ENCODE measurements around the gene YBX2.

Gene YBX2

GRCh38 chr17:7254511-7254910 is 39.9 kb downstream of the YBX2 start:
- Mint-ChIP-seq H3K36me3 (ENCODE audit: low read depth) (peaks cover 49% of the 10 kb centered on the region), H3K4me1 (peaks cover 28% of the 10 kb centered on the region), H3K4me3 (peak overlapping the region; percentile 69 to 82 (median 77)), H3K27me3 (ENCODE audit: low read depth) (peaks cover 6% of the 10 kb centered on the region), H3K27ac (peak overlapping the region in 1 of 3 experiments; percentile 67), H3K9me3 (no peaks in the 10 kb centered on the region)
- TF ChIP-seq CTCF (IDR thresholded peaks at IDR 0.05; ENCODE audit: unreplicated experiment in 3 of 3): no peak

GRCh38 chr17:7253082-7253481 is 41.4 kb downstream of the YBX2 start:
- Mint-ChIP-seq H3K4me3 (peak overlapping the region; percentile 87 to 92 (median 90)), H3K36me3 (ENCODE audit: low read depth) (peaks cover 38% of the 10 kb centered on the region), H3K4me1 (peaks cover 40% of the 10 kb centered on the region), H3K27me3 (ENCODE audit: low read depth) (no peaks in the 10 kb centered on the region), H3K9me3 (no peaks in the 10 kb centered on the region), H3K27ac (peak overlapping the region; percentile 99)
- no peak for TF ChIP-seq CTCF (IDR thresholded peaks at IDR 0.05; ENCODE audit: unreplicated experiment in 3 of 3)

GRCh38 chr17:7252176-7253043 is 42.0 kb downstream of the YBX2 start, which contains the start of gene ELP5:
Gene ELP5 (plus strand): TSS chr17:7252215. CDS start chr17:7252551, 336 bp downstream.
- H3K9me3 Mint-ChIP-seq: no peaks in the 10 kb centered on the region
- peak within 1 kb of the TSS; percentile 99 for H3K27ac Mint-ChIP-seq
- peak within 1 kb of the TSS; percentile 87 to 100 (median 98) for H3K4me3 Mint-ChIP-seq
- H3K27me3 Mint-ChIP-seq (ENCODE audit: low read depth): no peaks in the 10 kb centered on the region
- peak in 1 of 3 experiments; percentile 39 for TF ChIP-seq CTCF (IDR thresholded peaks at IDR 0.05; ENCODE audit: unreplicated experiment in 3 of 3)
- peaks cover 36% of the 10 kb centered on the region for H3K36me3 Mint-ChIP-seq (ENCODE audit: low read depth)
- H3K4me1 Mint-ChIP-seq: peaks cover 40% of the 10 kb centered on the region

- H3K27ac Mint-ChIP-seq: peak within 1 kb of the TSS; percentile 99
- H3K4me3 Mint-ChIP-seq: peak within 1 kb of the TSS; percentile 87 to 100 (median 98)
- H3K27me3 Mint-ChIP-seq (ENCODE audit: low read depth): no peaks in the 10 kb centered on the region
- peaks cover 34% of the 10 kb centered on the region for H3K36me3 Mint-ChIP-seq (ENCODE audit: low read depth)
- H3K4me1 Mint-ChIP-seq: peaks cover 40% of the 10 kb centered on the region
- TF ChIP-seq CTCF (IDR thresholded peaks at IDR 0.05; ENCODE audit: unreplicated experiment in 3 of 3): no peak
- H3K9me3 Mint-ChIP-seq: no peaks in the 10 kb centered on the region
These were observed 42.7 kb downstream of the YBX2 start, which contains the start of gene CTDNEP1 for GRCh38 chr17:7251661-7252175. Gene CTDNEP1 (minus strand): TSS chr17:7251734. CDS start chr17:7251296, 438 bp downstream.

- no peaks in the 10 kb centered on the region for H3K27me3 Mint-ChIP-seq (ENCODE audit: low read depth)
- H3K9me3 Mint-ChIP-seq: no peaks in the 10 kb centered on the region
- TF ChIP-seq CTCF (IDR thresholded peaks at IDR 0.05; ENCODE audit: unreplicated experiment in 3 of 3): no peak
- H3K27ac Mint-ChIP-seq: peak overlapping the region; percentile 98 to 99 (median 99)
- peaks cover 40% of the 10 kb centered on the region for H3K4me1 Mint-ChIP-seq
- peaks cover 36% of the 10 kb centered on the region for H3K36me3 Mint-ChIP-seq (ENCODE audit: low read depth)
- peak overlapping the region; percentile 87 to 100 (median 98) for H3K4me3 Mint-ChIP-seq
These were observed 43.5 kb downstream of the YBX2 start for GRCh38 chr17:7250695-7251627.
